HG03135 (cell line): ENCODE results near the gene MRPL36.
"Not testable (repeated sequence)": the region's sequence is repeated elsewhere in the genome, so short reads cannot be mapped to it uniquely, and the experiment has no call there.

Experiments
- ATAC-seq: cut with Tn5 transposase; IDR thresholded peaks from one replicate; pipeline ENCODE4 v1.9.1; 2021; ENCODE audit warnings: mild to moderate bottlenecking, moderate library complexity; ENCODE audit not compliant: unreplicated experiment

Gene MRPL36

GRCh38 chr5:1815881-1816292 is 16.2 kb upstream of the MRPL36 start:
- no peak for ATAC-seq

- ATAC-seq: no peak
These were observed 15.6 kb upstream of the MRPL36 start for GRCh38 chr5:1815071-1815786.

- no peak for ATAC-seq
These were observed 14.8 kb upstream of the MRPL36 start for GRCh38 chr5:1814183-1815020.

- no peak for ATAC-seq
These were observed 11.0 kb upstream of the MRPL36 start for GRCh38 chr5:1810581-1811101.

GRCh38 chr5:1809416-1810035 is 9.9 kb upstream of the MRPL36 start:
- no peak for ATAC-seq

- ATAC-seq: no peak
These were observed 8.8 kb upstream of the MRPL36 start for GRCh38 chr5:1808439-1808838.

GRCh38 chr5:1807451-1808185 is 8.0 kb upstream of the MRPL36 start:
- no peak for ATAC-seq

GRCh38 chr5:1806974-1807373 is 7.3 kb upstream of the MRPL36 start:
- no peak for ATAC-seq

GRCh38 chr5:1806199-1806598 is 6.6 kb upstream of the MRPL36 start:
- ATAC-seq: no peak

GRCh38 chr5:1805736-1806135 is 6.1 kb upstream of the MRPL36 start:
- no peak for ATAC-seq

GRCh38 chr5:1805326-1805725 is 5.7 kb upstream of the MRPL36 start:
- ATAC-seq: no peak

GRCh38 chr5:1804001-1804690 is 4.5 kb upstream of the MRPL36 start:
- no peak for ATAC-seq

GRCh38 chr5:1803192-1803591 is 3.6 kb upstream of the MRPL36 start:
- no peak for ATAC-seq

- no peak for ATAC-seq
These were observed 2.3 kb upstream of the MRPL36 start for GRCh38 chr5:1801967-1802295.

GRCh38 chr5:1801222-1801966 is 1.8 kb upstream of the MRPL36 start, which contains the start of gene NDUFS6:
NDUFS6 (plus strand) TSS chr5:1801407; CDS start chr5:1801418, 11 bp downstream.
- ATAC-seq: peak; percentile 56

GRCh38 chr5:1800472-1801221 is 1.0 kb upstream of the MRPL36 start:
- peak; percentile 42 for ATAC-seq

- ATAC-seq: peak; percentile 16
These were observed 481 bp downstream of the MRPL36 start for GRCh38 chr5:1799110-1799601.

GRCh38 chr5:1798589-1798988 is 1.0 kb downstream of the MRPL36 start:
- ATAC-seq: not testable (repeated sequence)

GRCh38 chr5:1797855-1798254 is 1.8 kb downstream of the MRPL36 start:
- no peak for ATAC-seq
